Measurements from ENCODE around the gene PEAK1.

- no peak for TF ChIP-seq E4F1 (CRISPR knock-in tag; IDR thresholded peaks at IDR 0.05; ENCODE audit: borderline replicate concordance)
- TF ChIP-seq PHB2 (IDR thresholded peaks at IDR 0.05; ENCODE audit: low read depth) = no peak
- no peak for TF ChIP-seq E2F3 (CRISPR knock-in tag; IDR thresholded peaks at IDR 0.05)
- TF ChIP-seq REST (IDR thresholded peaks at IDR 0.05; ENCODE audit: borderline replicate concordance) = no peak
- no peak for TF ChIP-seq REST (CRISPR knock-in tag; IDR thresholded peaks at IDR 0.05; ENCODE audit: low read depth)
- no peak for TF ChIP-seq ZNF12 (CRISPR knock-in tag; IDR thresholded peaks at IDR 0.05)
- TF ChIP-seq FOXM1 (IDR thresholded peaks at IDR 0.05; ENCODE audit: low read depth) = no peak
- TF ChIP-seq FOXM1 (CRISPR knock-in tag; IDR thresholded peaks at IDR 0.05; ENCODE audit: low read depth) = no peak
- TF ChIP-seq CTCF (IDR thresholded peaks at IDR 0.05 in 2 of 3, conservative IDR thresholded peaks at IDR 0.05 in 1 of 3; ENCODE audit: insufficient read depth in 2 of 3, low read depth in 1 of 3, low read length in 3 of 3) = no peak
- no peak for TF ChIP-seq CEBPB (tag; IDR thresholded peaks at IDR 0.05)
Measured at GRCh38 chr15:77333166-77333565, 86.7 kb downstream of the PEAK1 start.

All from K562 (cell line).